NOMO-1 treated with dmso at 0.1 percent for 144 hours (cell line): ENCODE data around the gene SCN2B.

Experiments used
- DNase-seq: peaks from one replicate; lab custom pipeline; 2025; ENCODE audit not compliant: unreplicated experiment; lab: John Stamatoyannopoulos, UW

The SCN2B gene

DNA sequence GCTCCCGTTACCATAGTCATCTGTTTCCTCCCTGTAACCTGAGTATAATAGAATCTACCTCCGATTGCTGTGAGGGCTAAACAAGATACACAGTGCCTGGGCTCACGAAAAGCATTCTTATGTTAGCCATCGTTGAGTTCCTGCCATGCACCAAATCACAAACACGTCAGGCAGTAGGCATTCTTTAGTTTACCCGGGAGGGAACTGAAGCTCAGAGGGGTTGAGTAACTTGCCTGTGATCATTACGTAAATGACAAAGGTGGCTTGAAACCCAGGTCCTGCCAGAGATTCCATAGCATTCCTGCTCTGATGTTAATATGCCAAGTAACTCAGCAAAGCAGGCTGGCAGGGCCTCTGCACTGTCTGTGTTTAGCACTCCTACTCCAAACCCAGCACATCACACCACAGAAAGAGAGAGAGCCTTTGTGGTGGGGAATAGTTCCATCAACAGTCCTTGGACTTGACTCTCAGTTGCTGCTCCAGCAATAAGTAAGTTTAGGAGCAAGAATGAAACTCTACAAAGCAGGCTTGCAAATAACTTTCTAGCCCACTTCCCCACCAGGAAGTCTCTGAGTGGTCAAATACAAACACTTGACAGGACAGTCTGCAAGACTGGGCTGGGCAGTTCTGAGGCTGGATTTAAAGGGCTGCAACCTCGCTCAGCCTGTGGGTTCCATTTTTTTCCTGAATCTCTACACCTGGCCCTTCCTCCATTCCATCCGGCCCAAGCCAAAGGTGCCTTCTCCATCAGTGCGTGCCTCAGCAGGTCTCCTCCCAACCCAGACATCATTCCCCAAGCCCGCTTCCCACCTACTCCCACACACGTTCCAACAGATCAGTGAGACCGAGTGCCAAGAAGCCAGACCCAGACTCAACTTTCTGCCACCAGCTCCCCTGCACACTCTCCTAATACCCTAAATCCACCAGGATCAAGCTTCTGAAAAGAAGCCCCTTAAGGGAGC is 1.1 kb downstream of the SCN2B start:
- no peak for DNase-seq

DNA sequence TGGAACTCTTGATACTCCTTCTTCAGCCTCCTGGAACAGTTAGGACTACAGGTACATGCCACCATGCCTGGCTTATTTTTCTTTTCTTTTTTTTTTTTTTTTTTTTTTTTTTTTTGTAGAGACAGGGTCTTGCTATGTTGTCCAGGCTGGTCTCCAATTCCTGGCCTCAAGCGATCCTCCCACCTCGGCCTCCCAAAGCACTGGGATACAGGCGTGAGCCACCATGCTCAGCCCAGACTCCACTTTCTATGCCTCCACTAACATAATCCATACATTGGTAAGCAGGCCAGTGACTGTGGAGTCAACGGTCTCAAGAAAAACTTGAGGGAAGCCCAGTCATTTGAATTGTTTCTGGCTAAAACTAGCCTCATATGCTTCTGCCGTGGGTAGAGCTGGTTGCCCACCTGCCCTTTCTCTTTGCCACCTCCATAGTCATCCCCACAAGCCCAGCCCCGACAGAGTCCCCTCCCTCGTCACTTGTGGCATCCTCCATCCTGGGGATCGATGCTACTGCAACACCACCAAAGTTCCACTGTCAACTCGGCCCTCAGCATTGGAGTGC is 2.4 kb downstream of the SCN2B start:
- DNase-seq = no peak

DNA sequence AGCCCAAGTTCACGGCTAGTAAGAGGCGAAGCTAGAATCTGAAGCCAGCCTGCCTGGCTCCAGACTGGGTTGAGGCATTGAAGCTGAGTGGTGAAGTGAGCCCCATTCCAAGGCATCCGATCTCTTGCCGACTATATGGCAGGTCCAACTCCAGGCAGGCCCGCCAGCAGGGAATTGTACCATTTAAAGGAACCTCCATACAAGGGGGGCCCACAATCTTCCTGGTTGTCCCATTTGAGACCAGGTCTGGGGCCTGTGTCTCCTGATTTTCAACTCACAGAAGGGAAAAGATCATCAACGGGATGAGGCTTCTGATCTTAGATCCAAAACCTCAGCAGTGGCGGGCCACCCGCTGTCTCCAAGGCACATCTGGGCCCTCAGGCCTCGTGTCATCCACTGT is 4.1 kb downstream of the SCN2B start:
- no peak for DNase-seq

DNA sequence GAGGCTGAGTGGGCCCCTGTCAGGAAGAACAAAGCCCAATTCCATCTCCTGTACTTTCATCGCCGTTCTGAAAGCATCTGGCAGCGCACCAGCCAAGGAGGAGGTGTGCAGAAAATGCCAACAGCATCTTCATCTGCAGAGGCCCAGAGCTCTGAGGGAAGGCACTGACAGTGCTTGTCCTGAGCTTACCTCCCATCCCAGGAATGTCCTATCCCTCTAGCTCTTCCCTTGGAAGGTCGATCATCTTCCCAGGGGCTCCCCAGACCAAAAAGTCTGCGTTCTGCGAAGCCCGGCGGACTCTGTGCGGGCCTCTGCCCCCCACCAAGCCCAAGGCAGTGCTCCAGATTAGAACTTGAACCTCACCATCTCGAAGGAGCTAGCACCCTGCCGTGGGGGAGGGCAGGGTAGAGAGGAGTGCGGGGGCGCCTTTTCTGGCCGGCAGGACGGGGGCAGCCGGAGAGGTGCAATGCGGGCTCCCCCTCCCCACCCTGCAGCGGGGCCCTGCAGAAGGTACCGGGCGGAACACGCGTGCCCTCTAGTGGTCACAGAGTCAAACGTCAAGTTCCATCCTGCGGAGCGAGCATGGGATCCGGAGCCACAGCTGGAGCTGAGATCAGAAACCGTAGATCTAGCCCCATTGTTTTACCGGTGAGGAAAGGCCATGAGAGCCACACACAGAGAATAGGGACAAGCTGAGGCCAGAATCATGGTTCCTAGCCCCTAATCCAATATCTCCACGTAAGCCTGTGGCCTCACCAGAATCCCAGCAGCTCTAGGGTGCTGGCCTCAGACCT is 5.0 kb downstream of the SCN2B start:
- peak; percentile 17 for DNase-seq

DNA sequence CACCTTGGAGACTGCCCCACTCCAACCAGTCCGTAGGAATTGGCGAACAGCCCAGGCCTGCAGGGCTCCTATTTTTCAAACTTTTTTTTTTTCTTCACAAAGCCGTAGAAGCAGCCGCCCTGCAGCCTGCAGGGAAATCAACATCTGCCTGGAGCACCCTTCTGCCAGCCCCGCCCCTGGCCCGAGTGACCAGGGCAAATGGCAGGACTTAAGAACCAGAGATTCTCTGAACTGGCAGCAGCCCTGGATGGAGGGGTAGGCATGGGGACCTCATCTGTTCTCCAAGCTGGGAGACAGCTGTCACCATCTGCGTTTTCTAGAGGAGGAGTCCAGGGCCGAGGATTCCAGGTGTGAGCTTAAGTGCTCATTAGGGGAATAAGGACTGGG is 5.6 kb downstream of the SCN2B start:
- no peak for DNase-seq

DNA sequence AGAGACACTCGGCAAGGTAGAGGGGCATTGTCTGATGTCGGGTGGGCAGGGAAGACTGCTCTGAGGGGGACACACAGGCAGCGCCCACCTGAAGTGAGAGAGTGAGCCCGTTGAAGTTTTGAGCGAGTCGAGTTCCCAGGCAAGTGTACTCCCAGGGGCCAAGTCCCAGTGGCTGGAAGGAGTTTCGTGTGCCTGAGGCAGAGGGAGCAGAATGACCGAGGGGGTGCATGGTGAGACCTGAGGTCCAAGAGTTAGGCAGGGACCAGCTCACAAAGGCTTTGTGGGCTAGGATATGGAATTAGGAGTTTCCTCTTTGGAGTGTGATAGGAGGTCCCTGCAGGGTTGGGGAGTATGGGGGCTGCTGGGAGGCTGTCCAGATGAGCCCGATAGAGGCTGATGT is 6.2 kb downstream of the SCN2B start:
- no peak for DNase-seq

DNA sequence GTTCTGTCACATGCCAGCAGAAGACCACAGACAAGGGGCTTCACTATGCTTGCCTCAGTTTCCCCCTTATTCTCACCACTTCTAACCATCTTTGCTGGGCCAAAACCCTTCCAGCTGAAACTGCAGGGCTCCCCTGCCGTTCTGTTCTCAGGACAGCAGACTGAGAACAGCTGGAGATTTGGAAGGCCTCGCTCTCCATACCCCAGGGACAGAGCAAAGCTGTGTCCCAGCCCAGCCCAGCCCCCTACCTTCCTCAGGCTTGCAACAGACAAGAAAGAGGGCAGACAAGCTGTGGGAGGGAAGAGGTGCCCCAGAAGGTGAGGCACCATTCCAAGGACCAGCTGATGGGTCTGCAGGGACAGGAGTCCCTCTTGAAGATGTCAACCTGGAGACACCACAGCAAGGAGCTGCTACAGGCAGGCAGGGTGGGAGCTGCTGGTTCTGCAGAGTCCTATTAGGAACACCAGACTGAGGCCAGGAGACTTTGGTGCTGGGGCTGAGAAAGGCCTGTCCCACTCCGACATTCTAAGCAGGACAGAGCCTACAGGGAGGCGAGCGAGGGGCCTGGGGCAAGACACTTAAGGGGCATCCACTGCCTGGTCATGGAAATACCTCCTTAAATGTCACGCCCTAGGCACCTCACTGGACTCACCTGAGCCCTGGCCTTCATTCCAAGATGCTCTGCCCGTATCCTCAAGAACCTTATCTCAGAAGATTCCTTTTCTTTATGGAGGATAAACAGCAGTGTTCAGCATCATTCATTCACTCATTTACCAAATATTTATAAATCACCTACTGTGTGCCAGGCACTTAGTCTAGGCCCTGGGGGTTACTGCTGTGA is 6.9 kb downstream of the SCN2B start:
- DNase-seq = no peak

DNA sequence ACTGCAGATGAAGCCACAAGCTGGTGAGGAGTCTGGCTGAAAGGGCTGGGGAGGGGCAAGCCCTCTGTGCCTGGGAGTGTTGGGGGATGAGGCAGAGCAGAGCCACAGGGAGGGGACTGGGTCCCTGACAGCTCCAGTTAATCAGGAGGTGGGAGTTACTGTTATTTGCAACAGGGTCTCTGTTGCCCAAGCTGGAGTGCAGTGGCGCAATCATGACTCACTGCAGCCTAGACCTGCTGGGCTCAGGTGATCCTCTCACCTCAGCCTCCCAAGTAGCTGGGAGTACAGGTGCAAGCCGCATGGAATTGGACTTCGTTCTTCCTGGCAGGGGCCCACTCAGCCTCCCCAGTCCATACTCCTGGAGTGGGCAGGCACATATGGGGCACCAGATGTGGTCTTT is 7.7 kb downstream of the SCN2B start:
- DNase-seq = no peak

DNA sequence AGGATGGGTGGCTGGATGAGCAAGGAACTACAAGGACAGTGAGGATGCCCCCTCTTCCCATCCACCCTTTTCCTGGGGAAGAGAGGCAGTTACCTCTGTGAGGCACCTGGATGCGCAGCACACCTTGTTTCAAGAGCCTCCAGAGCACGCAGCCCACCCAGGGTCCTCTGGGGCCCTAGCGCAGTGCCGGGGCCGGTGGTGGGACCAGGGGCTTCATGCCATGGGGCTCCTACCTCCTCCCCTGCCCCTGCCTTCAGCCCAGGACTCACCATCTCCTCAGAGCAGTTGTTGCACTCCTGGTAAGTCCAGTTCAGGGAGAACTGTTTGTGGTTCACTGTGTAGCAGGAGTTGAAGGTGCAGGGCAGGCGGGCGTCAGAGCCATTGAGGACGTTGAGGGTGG is 8.1 kb downstream of the SCN2B start:
- DNase-seq = no peak

DNA sequence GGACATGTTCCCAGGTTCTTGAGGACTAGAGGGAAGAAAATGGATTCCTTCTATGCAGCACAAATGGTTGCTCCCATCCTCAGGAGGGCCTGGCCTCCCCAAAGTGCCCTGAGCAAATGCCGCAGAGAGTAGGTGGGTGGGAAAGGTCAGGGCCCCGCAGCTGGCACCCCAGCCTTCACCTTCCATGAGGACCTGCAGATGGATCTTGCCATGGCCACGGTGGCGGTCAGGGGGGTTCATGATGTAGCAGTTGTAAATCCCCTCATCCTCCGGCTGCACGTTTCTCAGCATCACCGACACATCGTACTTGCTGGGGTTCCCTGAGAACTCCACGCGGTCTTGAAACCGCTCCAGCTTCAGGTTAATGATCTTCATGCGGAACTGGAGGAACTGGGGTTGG is 8.5 kb downstream of the SCN2B start:
- DNase-seq = no peak

DNA sequence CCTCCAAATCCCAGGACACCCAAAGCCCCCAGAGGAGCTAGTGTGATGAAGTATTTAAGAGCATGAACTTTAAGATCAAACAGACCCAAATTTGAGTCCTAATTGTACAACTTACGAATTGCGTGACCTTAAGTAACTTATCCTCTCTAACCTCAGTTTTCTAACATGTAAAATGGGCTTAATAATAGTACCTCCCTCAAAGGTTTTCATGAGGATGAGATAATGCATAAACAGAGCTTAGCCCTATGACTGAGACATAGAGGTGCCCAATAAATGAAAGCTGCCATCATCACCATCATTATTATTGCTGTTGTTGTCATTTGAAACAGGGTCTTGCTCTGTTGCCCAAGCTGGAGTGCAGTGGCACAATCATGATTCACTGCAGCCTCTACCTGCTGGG is 9.2 kb downstream of the SCN2B start:
- no peak for DNase-seq

DNA sequence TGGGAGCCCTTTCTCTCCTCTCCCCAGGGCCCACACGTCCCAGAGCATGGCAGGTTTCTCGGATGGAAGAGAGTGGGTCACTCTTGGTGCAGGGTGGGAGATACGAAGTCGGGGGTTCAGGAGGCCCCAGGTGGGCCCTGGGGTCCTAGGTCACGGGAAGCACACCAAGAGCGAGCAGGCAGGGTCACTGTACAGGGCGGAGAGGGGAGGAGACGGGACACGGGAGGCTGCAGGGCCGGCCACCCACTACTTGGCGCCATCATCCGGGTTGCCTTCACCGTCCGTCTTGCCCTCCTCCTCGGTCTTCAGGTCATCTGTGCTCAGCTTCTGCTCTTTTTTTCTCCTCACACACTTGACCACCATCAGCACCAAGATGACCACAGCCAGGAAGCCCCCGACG is 9.8 kb downstream of the SCN2B start:
- no peak for DNase-seq

DNA sequence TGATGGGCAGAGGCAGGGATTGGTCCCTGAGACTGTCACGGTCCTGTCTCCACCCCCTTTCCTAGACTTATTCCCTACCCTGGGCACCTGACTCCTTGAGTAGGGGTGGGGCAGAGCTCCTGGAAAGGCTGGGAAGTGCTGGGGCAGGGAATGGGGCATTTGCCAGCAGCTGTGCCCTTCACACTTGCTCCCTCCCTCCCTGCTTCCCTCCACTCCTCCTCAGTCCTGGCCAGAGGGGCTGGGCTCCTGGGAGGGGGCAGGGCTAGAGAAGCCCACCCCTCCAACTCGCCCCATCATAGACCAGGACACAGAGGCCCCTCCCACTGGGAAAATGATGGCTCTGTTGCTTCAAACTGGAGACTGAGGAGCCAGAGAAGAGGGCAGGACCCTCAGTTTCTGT is 11.6 kb downstream of the SCN2B start:
- no peak for DNase-seq

DNA sequence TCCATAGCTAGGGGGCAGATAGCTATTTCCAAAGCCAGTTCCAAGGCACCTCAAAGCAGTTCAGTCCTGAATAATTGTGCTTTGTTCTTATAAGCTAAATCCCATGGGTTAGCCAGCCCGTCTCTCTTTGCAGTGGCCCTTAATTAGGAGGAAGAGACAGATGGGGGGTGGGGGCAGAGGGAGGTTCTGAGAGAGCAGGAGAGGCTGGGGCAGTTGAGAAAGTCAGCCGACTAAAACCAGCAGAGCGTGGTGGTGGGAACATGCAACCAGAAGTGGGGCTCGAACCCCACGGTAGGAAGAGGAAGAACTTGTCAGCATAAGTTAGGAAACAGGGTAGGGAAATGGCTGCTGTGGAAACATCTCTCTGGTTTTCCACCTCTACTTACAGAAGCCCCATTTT is 12.9 kb downstream of the SCN2B start:
- no peak for DNase-seq

DNA sequence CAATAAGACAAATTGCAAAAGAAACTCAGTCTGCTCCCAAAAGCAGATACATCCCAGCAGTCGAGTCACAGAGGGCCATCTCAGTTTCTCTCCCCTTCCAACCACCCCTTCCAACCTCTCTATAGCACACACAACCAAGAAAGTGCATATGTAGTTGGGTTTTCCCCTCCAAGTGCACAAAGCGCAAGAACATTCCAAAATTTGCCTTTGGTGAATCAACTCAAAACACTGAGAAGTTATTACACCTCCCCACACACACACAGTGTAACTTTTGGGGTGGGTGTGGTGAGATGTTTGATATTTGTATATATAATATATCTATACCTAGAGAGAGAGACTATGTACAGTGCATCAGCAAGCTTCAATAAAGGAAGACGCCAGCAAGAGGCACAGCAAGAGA is 13.6 kb downstream of the SCN2B start:
- no peak for DNase-seq

DNA sequence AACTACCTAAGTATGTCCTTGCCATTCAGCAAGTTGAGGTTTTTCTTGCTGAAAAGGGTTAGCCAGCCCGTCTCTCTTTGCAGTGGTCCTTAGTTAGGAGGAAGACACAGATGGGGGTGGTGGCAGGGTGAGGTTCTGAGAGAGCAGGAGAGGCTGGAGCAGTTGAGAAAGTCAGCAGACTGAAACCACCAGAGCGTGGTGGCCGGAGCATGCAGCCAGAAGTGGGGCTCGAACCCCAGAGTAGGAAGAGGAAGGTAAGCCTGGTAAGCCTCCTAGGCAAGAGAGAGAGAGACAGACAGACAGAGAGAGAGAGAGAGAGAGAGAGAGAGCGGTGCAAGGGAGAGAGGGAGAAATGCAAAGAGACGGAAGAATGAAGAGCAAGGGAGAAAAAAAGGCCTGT is 14.7 kb downstream of the SCN2B start:
- no peak for DNase-seq

DNA sequence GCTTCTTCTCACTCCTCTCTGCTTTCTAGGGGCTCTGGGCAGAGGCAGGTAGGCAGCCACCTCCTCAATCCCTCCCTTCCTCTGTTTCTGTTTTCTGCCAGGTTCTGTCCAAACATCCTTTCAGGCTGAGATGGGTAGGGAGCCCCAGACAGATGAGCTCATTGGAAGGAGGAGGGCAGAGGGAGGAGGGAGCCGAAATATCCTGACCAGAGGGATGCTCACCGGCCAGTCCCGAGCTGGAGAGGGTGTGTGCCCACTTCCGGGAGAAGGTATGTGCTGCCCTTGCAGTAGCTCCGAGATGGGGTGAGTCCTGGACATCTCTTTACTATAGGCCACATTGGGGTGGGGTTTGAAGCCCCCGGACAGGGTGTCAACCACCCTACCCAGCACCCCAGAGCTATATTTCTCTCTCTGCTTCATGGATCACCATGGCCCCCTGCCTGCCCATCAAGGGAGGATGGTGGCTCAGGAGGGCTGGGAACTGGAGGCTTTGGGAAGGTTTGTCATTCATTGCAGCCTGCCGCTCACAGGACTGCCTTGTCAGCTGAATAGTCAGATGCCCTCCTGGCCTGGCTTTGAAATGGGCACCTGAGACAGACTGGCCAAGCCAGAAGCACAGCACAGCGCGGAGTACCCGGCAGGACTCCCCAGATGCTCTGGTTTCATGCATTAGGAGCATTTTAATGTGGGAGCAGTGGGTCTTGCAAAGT is 19.1 kb downstream of the SCN2B start:
- no peak for DNase-seq

DNA sequence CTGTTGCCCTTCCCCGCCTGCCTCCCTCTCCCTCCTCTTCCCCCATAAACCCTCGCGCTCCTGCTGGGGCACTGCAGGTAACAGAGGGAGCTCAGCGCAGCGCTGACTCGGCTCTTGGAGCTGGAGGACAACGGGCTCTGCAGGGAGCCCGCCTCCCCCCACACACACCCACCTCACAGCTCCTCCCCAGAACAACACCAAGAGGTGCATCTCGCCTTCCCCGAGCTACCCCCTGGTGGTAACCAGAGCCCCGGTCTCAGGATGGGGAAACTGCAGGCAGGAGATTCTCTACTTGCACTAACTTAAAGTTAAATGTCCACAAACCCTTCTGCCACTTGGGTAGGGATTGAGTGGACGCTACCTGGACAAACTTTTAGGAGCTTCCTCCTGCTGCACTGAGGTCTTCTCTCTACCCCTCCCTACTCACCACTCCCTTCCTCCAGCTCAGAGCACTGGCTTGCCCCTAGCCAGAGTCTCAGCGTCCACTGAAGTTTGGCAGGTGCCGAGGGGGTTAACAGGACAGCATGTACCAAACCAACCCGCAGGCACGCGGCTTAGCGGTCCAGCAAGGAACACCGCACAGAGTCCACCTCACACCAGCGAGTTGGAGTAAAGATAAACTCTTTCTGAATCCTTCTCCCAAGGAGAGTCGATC is 19.8 kb downstream of the SCN2B start:
- no peak for DNase-seq

DNA sequence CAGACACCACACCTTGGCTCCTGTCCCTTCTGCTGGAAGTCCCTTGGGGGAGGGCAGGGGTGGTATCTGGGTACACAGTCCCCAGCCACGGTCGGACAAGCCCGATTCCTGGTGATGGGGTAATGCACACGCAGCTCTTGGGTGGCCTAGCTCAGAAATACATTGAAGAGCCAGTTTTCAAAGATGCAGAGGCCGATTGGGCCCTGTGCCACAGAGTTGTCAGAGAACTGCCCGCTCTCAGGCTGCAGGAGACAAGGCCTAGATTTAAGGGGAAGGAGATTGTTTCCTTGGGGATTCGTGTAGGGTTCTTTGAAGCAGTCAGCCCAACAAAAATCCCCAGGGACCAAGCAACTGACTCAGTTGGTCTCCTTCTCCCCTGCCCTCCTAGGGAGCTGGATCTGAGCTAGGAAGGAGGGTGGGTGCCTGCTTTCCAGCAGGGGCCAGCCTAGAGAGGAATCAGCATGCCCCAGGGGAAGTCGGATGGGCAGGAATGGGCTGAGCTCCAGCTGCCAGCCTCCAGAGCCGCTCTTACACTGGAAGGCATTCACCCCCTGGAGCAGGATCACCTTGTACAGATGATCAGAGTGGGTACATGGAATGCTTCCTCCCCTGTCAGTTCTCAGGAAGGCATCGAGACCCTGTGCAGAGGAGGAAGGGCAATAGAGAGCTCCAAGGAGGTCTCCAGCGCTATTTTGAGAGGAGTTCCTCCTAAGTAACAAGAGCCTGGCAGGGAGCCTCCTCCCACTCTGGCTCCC is 20.5 kb downstream of the SCN2B start:
- DNase-seq = no peak
